ENCODE data around the gene DEFB131A.
"Not testable (repeated sequence)": the region's sequence is repeated elsewhere in the genome, so short reads cannot be mapped to it uniquely, and the experiment has no call there.

The DEFB131A gene, protein sequence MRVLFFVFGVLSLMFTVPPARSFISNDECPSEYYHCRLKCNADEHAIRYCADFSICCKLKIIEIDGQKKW

DNA sequence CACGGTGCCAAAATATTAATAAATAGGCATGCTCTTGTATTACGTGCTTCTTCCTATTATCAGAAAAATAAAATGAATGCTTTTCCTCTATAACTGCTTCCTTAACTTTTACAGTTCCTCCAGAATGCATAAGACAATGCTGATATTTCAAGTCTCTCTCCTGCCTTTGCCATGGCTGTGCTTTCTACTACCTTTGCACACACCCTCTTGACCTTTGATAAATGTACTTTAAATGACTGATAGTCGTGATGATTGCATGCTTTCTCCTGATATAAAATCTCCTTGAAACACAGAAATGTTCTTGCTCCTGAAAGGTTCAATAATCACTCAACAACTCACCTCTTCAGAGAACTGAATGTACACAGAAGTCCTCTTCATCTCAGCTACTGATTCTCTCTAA is at the start of gene DEFB131A:
Gene DEFB131A (plus strand): TSS at position 301 of the 400 bp plus-strand sequence. CDS start 120 bp downstream, outside the sequence.
- not testable (repeated sequence) for DNase-seq

DNA sequence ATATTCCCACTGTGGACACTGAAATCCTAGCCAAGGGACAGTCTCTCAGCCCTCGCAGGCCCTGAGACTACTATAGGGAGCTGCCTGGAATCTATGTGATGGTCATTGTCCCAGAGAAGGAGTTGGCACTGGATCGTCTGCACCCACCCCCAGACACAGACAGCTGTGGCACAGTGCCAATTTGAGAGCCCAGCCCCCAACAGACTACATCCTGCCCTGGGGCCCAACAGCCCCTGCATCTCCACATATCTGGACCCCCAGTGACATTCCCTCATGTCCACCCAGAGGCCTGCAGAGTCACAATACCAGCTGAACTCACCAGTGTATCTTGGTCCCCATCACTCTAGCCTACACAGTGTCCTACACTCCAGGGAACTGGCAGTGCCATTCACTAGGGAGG is 38.4 kb upstream of the DEFB131A start:
- DNase-seq: not testable (repeated sequence)

DNA sequence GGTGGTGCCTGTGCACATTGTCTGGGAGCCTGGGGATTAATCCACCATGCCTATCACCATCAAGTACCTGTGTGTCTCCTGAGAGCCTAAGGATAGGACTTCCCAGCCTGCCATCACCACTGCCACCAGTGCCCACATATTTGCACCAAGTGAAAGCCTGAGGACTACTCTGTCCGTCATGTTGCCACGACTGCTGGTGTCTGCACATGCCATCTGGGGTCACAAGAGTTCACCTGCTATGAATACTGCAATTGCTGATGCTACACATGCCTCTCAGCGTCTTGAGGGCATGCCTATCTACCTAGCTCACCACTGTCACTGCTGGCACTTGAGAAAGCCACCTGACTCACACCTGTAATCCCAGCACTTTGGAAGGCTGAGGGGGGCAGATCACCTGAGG is 37.7 kb upstream of the DEFB131A start:
- DNase-seq: not testable (repeated sequence)

DNA sequence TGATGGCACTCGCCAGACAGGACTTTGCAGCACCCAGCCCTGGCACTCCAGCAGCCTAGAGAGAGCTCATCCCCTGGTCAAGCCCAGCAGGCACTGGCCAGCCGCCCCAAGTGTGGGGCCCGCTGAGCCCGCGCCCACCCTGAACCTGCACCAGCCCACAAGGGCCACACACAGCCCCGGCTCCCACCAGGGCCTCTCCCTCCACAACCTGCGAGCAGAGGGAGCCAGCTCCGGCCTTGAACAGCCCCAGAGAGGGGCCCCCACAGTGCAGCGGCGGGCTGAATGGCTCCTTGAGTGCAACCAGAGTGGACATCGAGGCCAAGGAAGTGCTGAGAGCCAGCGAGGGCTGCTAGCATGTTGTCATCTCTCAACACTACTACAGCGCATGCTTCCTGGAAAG is 34.4 kb upstream of the DEFB131A start:
- DNase-seq: no peak

DNA sequence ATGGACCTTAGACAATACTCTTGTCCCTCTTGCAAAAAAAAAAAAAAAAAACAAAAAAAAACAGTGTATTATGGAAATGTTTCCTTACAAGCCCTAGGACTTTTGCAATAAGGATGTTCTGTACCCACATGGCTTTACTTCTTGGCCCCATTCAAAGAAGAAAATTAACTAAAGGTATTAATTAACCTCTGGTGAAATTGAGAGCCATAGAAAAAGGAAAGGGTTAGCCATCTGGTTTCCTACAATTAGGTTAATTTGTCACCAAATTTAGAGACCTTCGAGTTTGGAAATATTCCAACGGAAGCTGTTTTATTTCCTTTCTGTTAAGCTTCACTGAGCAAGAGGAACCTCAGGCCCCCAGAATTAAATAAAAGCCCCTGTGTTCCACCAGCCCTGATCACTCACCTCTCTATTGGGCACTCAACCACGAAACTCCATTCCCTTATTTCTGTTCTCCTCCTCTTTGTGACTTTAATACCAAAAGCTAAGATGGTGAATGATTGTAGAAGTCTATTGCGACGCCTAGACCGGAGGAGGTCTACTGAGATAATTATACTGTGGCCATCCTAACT is 22.2 kb upstream of the DEFB131A start:
- DNase-seq: not testable (repeated sequence)

DNA sequence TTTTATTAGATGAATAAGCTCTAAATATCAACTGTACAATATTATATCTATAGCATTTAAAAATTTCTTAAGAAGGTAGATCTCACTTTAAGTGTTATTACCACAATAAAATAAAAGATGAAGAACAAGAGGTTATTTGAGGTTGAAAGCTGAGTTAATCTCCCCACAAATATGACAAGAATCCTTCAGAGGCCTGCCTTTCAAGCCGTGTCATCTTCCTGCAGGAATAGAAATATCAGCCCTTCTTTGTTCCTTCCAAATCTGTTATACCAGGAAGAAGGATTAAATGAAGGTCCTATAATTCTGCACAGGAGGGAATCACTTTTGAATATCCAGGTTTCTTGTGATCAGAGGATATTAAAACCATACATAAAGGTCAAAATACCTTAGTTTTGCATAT is 18.3 kb upstream of the DEFB131A start:
- not testable (repeated sequence) for DNase-seq

DNA sequence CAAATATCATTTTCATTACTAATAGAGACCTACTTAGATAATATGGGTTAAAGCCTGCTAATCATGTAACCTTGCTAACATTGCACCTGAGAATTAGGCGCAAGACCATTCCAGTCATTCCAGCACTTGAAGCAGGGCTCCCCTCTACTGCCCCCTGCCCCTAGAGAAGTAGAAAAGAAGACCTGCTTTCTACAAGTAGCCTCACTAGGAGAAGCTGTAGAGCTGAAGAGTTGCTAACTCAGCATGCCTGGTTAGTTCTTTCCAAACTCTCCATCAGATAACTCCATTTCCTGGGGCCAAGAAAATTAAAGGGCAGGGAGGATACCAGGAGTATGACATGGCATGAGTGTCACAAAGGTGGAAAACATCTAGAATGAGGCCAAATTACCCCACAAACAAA is 14.2 kb upstream of the DEFB131A start:
- not testable (repeated sequence) for DNase-seq

DNA sequence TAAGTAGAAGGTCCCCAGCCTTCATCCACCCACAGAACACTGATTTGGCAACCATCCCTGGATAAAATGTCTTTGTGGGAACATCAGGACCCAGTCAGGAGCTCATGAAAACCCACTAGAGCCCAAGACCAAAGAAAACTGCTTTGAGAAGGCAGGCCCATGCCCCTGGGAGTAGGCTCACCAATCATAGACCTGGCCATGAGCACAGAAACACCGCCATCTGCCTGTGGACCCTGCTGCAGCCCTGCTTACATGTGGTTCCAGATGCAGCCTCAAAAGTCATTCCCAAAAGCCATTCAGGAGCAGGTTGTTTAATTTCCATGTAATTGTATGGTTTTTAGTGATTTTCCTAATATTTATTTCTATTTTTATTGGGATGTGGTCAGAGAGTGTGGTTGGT is 10.9 kb upstream of the DEFB131A start:
- DNase-seq: not testable (repeated sequence)

DNA sequence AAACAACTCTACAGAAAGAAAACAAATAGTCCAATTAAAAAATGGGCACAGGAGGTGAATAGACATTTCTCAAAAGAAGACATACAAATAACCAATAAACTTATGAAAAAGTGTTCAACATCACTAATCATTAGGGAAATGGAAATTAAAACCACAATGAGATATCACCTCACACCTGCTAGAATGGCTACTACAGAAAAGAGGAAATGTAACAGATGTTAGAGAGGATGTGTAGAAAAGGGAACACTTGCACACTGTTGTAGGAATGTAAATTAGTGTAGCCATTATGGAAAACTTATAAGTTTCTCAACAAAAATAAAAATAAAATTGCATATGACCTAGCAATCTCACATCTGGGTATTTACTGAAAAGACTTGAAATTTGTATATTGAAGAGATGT is 7.5 kb upstream of the DEFB131A start:
- DNase-seq: not testable (repeated sequence)

DNA sequence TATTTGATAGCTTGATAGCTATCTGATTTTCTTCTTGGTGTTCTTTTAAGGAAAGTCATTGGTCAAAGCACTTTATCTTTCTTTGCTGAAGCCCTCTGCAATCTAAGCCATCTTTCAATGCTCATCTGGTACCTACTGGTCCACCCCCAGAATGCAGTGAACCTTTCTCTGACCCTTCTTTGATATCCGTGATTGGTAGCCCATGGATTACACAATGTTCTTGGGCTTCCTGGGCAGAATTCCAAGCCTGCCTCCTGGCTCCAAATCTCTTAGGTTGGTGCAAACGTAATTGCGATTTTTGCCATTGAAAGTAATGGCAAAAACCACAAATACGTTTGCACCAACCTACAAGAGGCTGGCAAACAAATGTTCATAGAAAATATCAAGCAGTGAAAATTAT is 1.9 kb upstream of the DEFB131A start:
- DNase-seq: not testable (repeated sequence)

DNA sequence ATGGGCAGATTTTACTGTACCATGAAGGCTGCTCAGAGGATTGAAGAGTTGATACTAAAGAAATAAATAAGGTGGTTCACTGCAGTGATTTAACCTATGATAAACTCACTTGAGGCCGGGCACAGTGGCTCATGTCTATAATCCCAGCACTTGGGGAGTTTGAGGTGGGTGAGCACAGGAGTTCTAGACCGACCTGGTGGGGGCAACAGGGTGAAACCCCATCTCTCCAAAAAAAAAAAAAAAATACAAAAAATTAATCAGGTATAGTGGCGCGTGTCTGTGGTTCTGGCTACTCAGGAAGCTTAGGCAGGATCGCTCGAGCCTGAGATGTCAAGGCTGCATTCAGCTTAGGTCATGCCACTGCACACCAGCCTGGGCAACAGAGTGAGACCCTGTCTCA is 467 bp downstream of the DEFB131A start:
- DNase-seq: not testable (repeated sequence)

DNA sequence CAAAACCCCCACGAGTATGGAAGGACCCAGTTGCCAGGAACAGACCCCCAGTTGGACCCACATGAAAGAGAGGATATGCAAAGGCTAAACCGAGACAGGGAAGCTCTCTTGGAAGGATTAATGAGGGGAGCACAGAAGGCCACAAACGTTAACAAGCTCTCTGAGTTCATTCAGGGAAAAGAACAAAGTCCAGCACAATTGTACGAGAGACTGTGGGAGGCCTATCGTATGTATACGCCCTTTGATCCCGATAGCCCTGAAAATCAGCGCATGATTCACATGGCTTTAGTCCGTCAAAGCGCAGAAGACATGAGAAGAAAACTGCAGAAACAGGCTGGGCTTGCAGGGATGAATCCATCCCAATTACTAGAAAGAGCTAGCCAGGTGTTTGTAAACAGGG is 8.0 kb downstream of the DEFB131A start:
- DNase-seq: not testable (repeated sequence)

DNA sequence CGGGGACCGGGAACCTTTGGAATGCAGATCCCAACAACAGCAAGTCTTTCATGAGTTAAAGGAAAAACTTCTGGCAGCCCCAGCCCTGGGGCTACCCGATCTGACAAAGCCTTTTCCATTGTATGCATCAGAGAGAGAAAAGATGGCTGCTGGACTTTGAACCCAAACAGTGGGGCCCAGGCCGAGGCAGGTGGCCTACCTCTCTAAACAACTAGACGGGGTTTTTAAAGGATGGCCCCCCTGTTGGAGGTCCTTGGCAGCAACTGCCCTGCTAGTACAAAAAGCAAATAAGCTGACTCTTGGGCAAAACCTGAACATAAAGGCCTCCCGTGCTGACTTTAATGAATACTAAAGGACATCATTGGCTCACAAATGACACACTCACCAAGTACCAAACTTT is 10.1 kb downstream of the DEFB131A start:
- not testable (repeated sequence) for DNase-seq

DNA sequence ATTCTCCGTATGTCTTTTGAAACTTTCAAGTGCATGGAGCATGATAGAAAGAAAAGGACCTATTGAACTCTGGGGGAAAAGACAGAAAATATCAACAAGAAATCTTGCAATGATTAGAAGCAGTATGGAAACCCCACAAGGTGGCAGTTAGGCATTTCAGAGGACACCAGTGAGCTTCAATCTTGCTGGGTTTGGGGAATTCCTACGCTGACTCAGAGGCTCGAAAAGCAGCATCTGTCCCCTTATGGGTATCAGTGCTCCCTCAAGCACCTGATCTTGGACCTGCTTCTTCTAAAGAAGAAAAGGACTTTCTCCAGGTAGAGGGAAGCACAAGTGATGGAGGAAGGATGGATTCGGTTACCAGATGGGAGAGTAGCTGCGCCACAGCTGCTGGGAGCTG is 10.8 kb downstream of the DEFB131A start:
- peak in 2 of 3 donors; percentile 0 to 15 for DNase-seq

DNA sequence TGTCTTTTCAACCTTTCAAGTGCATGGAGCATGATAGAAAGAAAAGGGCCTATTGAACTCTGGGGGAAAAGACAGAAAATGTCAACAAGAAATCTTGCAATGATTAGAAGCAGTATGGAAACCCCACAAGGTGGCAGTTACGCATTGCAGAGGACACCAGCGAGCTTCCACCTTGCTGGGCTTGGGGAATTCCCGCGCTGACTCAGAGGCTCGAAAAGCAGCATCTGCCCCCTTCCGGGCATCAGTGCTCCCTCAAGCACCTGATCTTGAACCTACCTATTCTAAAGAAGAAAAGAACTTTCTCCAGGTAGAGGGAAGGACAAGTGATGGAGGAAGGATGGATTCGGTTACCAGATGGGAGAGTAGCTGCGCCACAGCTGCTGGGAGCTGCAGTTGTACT is 35.3 kb downstream of the DEFB131A start:
- DNase-seq: not testable (repeated sequence)

DNA sequence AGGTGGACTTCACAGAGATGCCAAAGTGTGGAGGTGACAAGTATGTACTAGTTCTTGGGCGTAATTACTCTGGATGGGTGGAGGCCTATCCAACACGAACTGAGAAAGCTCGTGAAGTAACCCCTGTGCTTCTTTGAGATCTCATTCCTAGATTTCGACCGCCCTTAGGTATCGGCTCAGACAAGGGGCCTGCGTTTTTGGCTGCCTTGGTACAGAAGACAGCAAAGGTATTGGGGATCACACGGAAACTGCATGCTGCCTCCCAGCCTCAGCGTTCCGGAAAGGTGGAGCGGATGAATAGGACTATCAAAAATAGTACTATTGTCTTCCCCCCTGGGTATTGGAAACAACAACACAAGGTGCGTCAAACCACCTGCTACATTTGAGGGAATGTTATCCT is 35.9 kb downstream of the DEFB131A start:
- not testable (repeated sequence) for DNase-seq

DNA sequence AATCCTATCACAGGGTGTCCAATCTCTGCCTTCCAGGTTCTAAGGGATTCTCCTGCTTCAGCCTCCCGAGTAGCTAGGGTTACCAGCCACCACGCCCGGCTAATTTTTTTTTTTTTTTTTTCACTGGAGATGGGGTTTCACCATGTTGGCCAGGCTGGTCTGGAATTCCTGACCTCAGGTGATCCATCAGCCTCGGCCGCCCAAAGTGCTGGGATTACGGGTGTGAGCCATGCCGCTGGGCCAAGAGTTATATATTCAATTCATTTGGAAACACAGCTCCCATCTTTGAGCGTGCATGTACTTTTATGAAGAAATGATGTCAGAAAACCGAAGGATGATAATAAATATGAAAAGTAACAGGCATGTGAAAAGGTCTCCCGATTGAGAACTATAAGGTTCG is 38.7 kb downstream of the DEFB131A start:
- DNase-seq: not testable (repeated sequence)

DNA sequence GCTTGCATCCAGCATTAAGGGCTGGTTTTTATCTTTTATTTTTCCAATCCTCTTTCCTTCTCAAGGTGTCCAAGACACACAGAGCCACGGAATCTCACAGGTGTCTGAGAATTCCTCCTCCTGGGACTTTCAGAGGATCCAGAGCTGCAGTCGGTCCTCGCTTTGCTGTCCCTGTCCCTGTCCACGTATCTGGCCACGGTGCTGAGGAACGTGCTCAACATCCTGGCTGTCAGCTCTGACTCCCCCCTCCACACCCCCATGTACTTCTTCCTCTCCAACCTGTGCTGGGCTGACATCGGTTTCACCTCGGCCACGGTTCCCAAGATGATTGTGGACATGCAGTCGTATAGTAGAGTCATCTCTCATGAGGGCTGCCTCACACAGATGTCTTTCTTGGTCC is 39.5 kb downstream of the DEFB131A start:
- not testable (repeated sequence) for DNase-seq

DNA sequence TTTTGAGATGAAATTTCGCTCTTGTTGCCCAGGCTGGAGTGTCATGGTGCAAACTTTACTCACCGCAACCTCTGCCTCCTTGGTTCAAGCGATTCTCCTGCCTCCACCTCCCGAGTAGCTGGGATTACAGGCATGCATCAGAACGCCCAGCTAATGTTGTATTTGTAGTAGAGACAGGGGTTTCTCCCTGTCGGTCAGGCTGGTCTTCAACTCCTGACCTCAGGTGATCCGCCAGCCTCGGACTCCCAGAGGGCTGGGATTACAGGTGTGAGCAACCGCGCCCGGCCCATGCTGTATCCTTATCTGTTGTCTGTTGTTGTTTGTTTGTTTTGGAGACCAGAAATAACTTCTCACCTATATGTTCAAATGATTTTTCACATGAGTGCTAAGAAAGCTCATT is 42.7 kb downstream of the DEFB131A start:
- not testable (repeated sequence) for DNase-seq

DNA sequence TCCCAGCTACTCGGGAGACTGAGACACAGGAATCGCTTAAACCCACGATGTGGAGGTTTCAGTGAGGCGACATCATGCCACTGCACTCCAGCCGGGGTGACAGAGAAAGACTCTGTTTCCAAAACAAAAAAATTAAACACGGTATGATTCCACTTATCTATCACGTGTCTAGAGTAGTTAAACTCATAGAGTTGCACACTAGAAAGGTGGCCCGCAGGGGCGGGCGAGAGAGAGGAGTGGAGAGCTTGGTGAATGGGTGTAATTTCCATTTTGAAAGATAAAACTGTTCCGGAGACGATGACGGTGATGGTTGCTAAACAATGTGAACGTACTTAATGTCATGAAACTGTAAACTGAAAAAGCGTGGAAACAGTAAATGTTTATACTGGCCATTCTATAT is 44.6 kb downstream of the DEFB131A start:
- not testable (repeated sequence) for DNase-seq

DNA sequence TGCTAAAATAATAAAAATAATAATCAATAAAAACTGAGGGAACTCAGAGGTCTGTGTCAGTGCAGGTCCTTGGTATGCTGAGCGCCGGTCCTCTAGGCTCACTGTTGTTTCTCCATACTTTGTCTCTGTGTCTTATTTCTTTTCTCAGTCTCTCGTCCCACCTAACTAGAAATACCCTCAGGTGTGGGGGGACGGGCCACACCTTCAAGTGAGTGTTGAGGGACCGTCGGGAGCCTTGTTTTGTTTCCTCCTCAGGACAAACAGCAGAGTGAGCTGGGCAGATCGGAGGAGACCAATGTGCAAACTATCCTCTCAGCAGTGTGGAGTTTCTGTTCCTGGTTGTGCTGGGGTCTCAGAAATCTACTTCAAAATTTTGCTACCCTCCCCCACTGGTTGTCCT is 46.3 kb downstream of the DEFB131A start:
- DNase-seq: not testable (repeated sequence)

DNA sequence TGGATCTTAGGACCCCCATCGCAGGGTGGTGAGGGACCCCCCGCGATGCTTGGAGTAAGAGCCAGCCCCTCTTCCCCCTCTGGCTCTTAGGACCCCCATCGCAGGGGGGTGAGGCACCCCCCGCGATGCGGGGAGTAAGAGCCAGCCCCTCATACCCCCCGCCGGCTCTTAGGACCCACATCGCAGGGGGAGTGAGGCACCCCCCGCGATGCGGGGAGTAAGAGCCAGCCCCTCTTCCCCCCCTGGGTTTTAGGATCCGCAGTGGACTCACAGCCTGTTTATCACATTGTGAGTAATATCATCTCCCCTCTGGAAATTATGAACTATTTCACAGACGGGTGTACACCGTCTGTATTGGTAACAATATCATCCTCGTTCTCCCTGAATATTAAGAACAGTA is 46.8 kb downstream of the DEFB131A start:
- DNase-seq: not testable (repeated sequence)

DNA sequence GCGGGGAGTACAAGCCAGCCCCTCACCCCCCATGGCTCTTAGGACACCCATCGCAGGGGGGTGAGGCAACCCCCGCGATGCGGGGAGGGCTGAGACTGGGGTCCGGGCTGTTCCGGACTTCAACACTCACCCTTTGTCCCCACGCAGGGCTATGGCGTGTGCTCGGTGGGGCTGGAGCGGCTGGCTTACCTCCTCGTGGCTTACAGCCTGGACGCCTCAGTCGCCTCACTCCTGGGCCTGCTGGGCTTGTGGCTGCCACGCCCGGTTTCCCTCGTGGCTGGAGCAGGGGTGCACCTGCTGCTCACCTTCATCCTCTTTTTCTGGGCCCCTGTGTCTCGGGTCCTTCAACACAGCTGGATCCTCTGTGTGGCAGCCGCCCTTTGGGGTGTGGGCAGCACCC is 49.4 kb downstream of the DEFB131A start:
- DNase-seq: not testable (repeated sequence)

DNA sequence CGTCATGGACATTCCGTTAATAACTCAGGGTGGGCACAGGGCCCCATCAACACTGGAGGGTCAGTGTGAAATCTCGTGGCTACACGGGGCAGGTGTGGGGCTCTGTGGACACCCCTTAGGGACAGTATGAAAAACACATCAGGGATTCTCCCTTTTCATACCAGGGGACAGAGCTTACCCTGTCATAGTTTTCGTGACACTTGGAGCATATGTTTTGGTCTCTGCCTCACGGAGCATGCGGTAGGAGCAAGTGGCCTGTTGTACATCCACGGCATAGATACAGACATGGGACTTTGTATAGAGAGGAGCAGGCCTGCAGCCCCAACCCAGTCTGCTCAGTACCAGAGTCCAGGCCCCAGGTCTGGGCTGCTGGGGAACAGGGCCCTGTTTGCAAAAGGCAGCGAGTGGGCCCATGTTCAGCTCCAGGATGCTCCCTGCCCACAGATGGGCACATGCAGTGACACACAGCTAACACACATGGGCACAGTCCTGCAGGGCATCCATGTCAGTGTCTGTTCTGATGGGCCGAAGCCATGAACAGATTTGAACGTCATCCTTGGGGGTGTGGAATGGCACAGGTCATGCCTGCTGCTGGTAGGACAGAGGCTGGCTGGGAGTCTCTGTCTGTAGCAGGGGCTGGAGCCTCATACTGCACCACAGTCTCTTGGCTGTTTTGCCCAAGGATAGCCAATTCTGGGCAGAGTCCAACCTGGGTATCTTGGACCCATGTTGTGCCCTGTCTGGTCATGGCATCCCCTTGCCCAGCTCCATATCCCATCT is 50.2 kb downstream of the DEFB131A start:
- DNase-seq: not testable (repeated sequence)
